H1 (cell line): ENCODE measurements around the gene ACTN2. TPM values are rescaled to one million over a fixed set of nuclear protein-coding genes. Genes with fewer than 3 reads are reported as not detected.

Experiments
- CEBPB ChIP-seq: IDR thresholded peaks from 2 replicates; pipeline ENCODE4 v1.6.1; 2012; ENCODE audit warnings: low read depth, low read length
- CREB1 ChIP-seq: IDR thresholded peaks from 2 replicates; pipeline ENCODE4 v1.6.1; 2012; ENCODE audit warnings: inconsistent platforms
- E2F6 ChIP-seq: IDR thresholded peaks from 2 replicates; pipeline ENCODE4 v1.6.1; 2012; ENCODE audit warnings: inconsistent platforms
- MAFK ChIP-seq: IDR thresholded peaks from 2 replicates; pipeline ENCODE4 v1.6.1; 2012; ENCODE audit warnings: low read depth, mild to moderate bottlenecking, improper control_type of control experiment, low read length
- POLR2AphosphoS5 ChIP-seq: IDR thresholded peaks from 2 replicates; pipeline ENCODE4 v1.6.1; 2011; ENCODE audit warnings: low read depth, low read length
- TEAD4 ChIP-seq: IDR thresholded peaks from 2 replicates; pipeline ENCODE4 v1.6.1; 2012; ENCODE audit warnings: low read depth, low read length, inconsistent platforms, mixed read lengths
- polyA plus RNA-seq, 7 experiments: library from polyadenylated mRNA; depleted of rRNA in 3 of 7; stranded (reverse) in 5 of 7; unstranded in 2 of 7; fragments of >200 nt in 5 of 7; fragments of 200-250 nt in 2 of 7; gene quantifications; 1 replicate in 5 of 7; 2 replicates in 1 of 7; 4 replicates in 1 of 7; pipeline versions ENCODE4 v1.2.1 to v1.2.3, GENCODE V29; 2011 to 2013; ENCODE audit warnings: missing spikeins in 2 of 7, mixed read lengths in 2 of 7
- total RNA-seq: library from RNA; stranded (reverse); fragmentation: NEBNext Ultra II Directional; extraction: Animal tissue kit (Norgen Biotek cat#: 25700); gene quantifications from 2 replicates; pipeline ENCODE4 v1.2.1, GENCODE V29; 2021

ACTN2 gene
- total and polyA plus RNA-seq, 2 of the 8 experiments (the other 6 are each of a cell fraction or from before 2014, with no cell fraction given), result 1.9 to 4.1 TPM

GRCh38 chr1:236767276-236767675 is 81.0 kb downstream of the ACTN2 start (continued):
- TF ChIP-seq E2F6, result no peak
- TF ChIP-seq CEBPB, result no peak
- TF ChIP-seq POLR2AphosphoS5, result no peak
- TF ChIP-seq CREB1, result no peak
- TF ChIP-seq TEAD4, result no peak
- TF ChIP-seq MAFK, result no peak
